ENCODE measurements around the gene AMELY. TPM values are rescaled to one million over a fixed set of nuclear protein-coding genes. Genes with fewer than 3 reads are reported as not detected.
A peak's percentile ranks its signal among the peaks of the same experiment; 100 is the strongest.

The AMELY gene, protein sequence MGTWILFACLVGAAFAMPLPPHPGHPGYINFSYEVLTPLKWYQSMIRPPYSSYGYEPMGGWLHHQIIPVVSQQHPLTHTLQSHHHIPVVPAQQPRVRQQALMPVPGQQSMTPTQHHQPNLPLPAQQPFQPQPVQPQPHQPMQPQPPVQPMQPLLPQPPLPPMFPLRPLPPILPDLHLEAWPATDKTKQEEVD
- not detected for total RNA-seq

DNA sequence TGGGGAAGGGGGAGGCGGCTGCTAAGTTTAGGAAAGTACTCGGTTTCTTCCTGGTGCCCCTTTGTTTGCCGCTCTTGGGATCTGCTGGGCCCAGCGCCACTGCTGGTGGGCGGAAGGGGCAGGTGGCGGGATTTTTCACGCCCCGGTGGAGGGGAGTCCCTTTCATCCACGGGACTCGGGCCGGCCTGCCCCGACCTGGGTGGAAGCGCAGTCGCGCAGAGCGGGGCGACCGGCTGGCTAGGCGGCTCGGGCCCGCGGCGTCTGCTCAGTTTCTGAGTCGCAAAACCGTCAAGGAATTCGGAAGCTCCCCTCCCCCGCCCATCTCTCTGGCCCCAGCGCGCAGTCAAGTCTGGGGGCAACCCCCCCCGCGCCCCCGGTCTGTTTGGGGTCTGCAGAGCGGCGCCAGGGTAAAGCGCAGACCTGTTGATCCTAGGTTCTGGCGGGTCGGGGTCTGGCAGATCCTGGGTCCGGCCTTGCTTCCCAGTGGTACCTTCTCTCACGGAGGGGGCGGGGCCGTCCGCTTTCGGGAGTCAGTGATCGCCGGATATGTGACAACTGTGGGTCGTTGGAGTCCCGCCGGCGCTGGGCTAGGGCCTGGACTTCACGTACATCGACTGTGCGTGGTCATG is at the start of gene AMELY:
AMELY (minus strand) TSS at position 500 of the 629 bp plus-strand sequence. CDS start 39,144 bp downstream, outside the sequence.
- TF ChIP-seq POLR2AphosphoS5 (IDR thresholded peaks at IDR 0.05) = no peak
- no peak for TF ChIP-seq POLR2A (IDR thresholded peaks at IDR 0.05)
- TF ChIP-seq, protein P1, sequence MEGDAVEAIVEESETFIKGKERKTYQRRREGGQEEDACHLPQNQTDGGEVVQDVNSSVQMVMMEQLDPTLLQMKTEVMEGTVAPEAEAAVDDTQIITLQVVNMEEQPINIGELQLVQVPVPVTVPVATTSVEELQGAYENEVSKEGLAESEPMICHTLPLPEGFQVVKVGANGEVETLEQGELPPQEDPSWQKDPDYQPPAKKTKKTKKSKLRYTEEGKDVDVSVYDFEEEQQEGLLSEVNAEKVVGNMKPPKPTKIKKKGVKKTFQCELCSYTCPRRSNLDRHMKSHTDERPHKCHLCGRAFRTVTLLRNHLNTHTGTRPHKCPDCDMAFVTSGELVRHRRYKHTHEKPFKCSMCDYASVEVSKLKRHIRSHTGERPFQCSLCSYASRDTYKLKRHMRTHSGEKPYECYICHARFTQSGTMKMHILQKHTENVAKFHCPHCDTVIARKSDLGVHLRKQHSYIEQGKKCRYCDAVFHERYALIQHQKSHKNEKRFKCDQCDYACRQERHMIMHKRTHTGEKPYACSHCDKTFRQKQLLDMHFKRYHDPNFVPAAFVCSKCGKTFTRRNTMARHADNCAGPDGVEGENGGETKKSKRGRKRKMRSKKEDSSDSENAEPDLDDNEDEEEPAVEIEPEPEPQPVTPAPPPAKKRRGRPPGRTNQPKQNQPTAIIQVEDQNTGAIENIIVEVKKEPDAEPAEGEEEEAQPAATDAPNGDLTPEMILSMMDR (IDR thresholded peaks at IDR 0.05) = no peak
- DNase-seq (ENCODE audit: low spot score) = peak; percentile 55

GRCh38 chrY:6949947-6950346 is 38.4 kb upstream of the AMELY start:
- Histone ChIP-seq H3K36me3 (no peaks in the 10 kb centered on the region), H3K9me3 (no peaks in the 10 kb centered on the region), H3K4me1 (replicated peaks) (no peaks in the 10 kb centered on the region), H3K27ac (no peak overlapping the region), H3K27me3 (replicated peaks; ENCODE audit: insufficient read depth) (no peaks in the 10 kb centered on the region), H3K4me3 (no peak overlapping the region)
- TF ChIP-seq, protein P1 (IDR thresholded peaks at IDR 0.05) = no peak
- no peak for TF ChIP-seq POLR2AphosphoS5 (IDR thresholded peaks at IDR 0.05)
- TF ChIP-seq POLR2A (IDR thresholded peaks at IDR 0.05) = no peak
- intact Hi-C loops (cut with DNase I) = no loop called here
- DNase-seq (ENCODE audit: low spot score) = no peak
- WGBS = 60% methylated on average over 4 of the region's 4 CpGs

More for the DNA sequence above, at the start of gene AMELY:
- Histone ChIP-seq H3K4me3 (peak within 1 kb of the TSS; percentile 41 to 44), H3K27ac (peak within 1 kb of the TSS; percentile 78 to 79), H3K9me3 (no peaks in the 10 kb centered on the region), H3K4me1 (replicated peaks) (no peaks in the 10 kb centered on the region), H3K27me3 (replicated peaks; ENCODE audit: insufficient read depth) (no peaks in the 10 kb centered on the region), H3K36me3 (no peaks in the 10 kb centered on the region)
- intact Hi-C loops (cut with DNase I) = no loop called here
- WGBS = under 1% methylated on average over 25 of the region's 52 CpGs

DNA sequence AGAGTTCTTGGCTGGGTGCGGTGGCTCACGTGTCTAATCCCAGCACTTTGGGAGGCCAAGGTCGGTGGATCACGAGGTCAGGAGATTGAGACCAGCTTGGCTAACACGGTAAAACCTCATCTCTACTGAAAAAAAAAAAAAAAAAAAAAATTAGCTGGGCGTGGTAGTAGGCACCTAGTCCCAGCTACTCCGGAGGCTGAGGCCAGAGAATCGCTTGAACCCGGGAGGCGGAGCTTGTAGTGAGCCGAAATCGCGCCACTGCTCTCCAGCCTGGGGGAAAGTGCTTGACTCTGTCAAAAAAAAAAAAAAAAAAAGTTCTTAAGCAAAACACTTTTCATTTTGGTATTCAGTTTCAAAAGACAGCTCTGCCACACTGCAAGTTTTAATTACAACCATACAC is 36.8 kb upstream of the AMELY start:
- TF ChIP-seq, protein P1 (IDR thresholded peaks at IDR 0.05) = no peak
- TF ChIP-seq POLR2AphosphoS5 (IDR thresholded peaks at IDR 0.05) (no peak), POLR2A (IDR thresholded peaks at IDR 0.05) (no peak)
- DNase-seq (ENCODE audit: low spot score) = no peak

GRCh38 chrY:6947695-6948094 is 36.1 kb upstream of the AMELY start:
- no peak for DNase-seq (ENCODE audit: low spot score)
- intact Hi-C loops (cut with DNase I) = no loop called here
- Histone ChIP-seq H3K9me3 (no peaks in the 10 kb centered on the region), H3K4me3 (no peak overlapping the region), H3K4me1 (replicated peaks) (no peaks in the 10 kb centered on the region), H3K27me3 (replicated peaks; ENCODE audit: insufficient read depth) (no peaks in the 10 kb centered on the region), H3K36me3 (no peaks in the 10 kb centered on the region), H3K27ac (no peak overlapping the region)
- TF ChIP-seq POLR2AphosphoS5 (IDR thresholded peaks at IDR 0.05) = no peak
- TF ChIP-seq, protein P1 (IDR thresholded peaks at IDR 0.05) = peak in 2 of 4 experiments; percentile 28 to 34

More for the DNA sequence above, 36.8 kb upstream of the AMELY start:
- no peaks in the 10 kb centered on the region for H3K4me1 ChIP-seq (replicated peaks)
- no peaks in the 10 kb centered on the region for H3K9me3 ChIP-seq
- no peaks in the 10 kb centered on the region for H3K36me3 ChIP-seq
- 80% methylated on average over 13 of the region's 13 CpGs for WGBS
- intact Hi-C loops (cut with DNase I) = no loop called here
- H3K4me3 ChIP-seq = no peak overlapping the region
- no peaks in the 10 kb centered on the region for H3K27me3 ChIP-seq (replicated peaks; ENCODE audit: insufficient read depth)
- no peak overlapping the region for H3K27ac ChIP-seq

- 100% methylated on average over 2 of the region's 2 CpGs for WGBS
- H3K36me3 ChIP-seq = no peaks in the 10 kb centered on the region
- intact Hi-C loops (cut with DNase I) = no loop called here
- H3K27ac ChIP-seq = no peak overlapping the region
- no peak overlapping the region for H3K4me3 ChIP-seq
- H3K9me3 ChIP-seq = no peaks in the 10 kb centered on the region
- no peaks in the 10 kb centered on the region for H3K4me1 ChIP-seq (replicated peaks)
- H3K27me3 ChIP-seq (replicated peaks; ENCODE audit: insufficient read depth) = no peaks in the 10 kb centered on the region
- no peak for TF ChIP-seq POLR2AphosphoS5 (IDR thresholded peaks at IDR 0.05)
- TF ChIP-seq POLR2A (IDR thresholded peaks at IDR 0.05) = no peak
- TF ChIP-seq, protein P1 (IDR thresholded peaks at IDR 0.05) = no peak
- no peak for DNase-seq (ENCODE audit: low spot score)
These were observed 23.9 kb upstream of the AMELY start for GRCh38 chrY:6935497-6935896.
